Measurements from ENCODE around the gene NPAS3. TPM values are rescaled to one million over a fixed set of nuclear protein-coding genes. Genes with fewer than 3 reads are reported as not detected.

NPAS3 gene
- total and polyA plus RNA-seq, 2 of the 13 experiments (the other 11 are each of a cell fraction or from before 2014, with no cell fraction given), result not detected

DNA sequence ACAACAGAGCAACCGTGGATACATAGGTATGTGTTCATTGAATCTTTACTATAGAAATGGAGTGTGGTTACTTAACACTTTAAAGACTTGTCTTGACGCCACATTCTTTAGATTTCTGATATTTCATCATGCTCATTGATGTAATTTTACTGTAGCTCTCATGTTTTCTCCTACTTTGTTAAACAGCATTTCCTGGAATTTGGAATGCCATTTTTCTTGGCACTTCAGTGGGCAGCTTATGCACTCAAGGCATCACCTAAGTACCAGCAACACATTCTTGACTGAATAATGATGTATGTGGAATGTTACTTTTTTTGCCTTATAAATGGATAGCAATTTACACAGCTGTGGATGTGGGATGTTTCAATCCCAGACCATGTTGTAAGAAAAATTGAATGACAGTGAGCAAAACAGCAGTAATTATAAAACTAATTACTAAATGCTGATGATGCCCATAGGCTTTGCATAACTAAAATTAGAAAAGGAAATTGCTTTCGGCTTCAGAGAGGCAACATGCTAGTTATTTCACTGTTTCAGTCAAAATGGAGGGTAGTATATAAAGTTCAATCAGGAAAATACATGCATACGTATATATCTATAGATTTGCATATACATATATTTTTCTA lies 298.5 kb downstream of the NPAS3 start:
- Histone ChIP-seq H3K4me1 (ENCODE audit: insufficient read depth, low read length) (no peaks in the 10 kb centered on the region), H3K9me3 (ENCODE audit: low read length) (peaks cover 9% of the 10 kb centered on the region; the same call in 1 of the 2 replicates), H3K9ac (ENCODE audit: insufficient read depth, low read depth, low read length) (no peak overlapping the region), H3K27me3 (ENCODE audit: control insufficient read depth in 1 of 2, insufficient read depth in 2 of 2, low read length in 2 of 2) (no peaks in the 10 kb centered on the region), H3K4me3 (replicated peaks in 1 of 3; ENCODE audit: insufficient read depth in 1 of 3, low read depth in 2 of 3, low read length in 3 of 3) (no peak overlapping the region), H3K4me2 (ENCODE audit: low read depth, low read length) (no peak overlapping the region), H3K79me2 (ENCODE audit: insufficient read depth, low read length) (no peaks in the 10 kb centered on the region), H3K36me3 (replicated peaks in 1 of 2; ENCODE audit: control insufficient read depth in 1 of 2, insufficient read depth in 2 of 2, low read length in 2 of 2) (no peaks in the 10 kb centered on the region), H2AFZ (ENCODE audit: low read length) (no peak overlapping the region), H4K20me1 (ENCODE audit: insufficient read depth, low read length) (no peaks in the 10 kb centered on the region), H3K27ac (ENCODE audit: extremely low read length, insufficient read depth, low read length) (no peak overlapping the region)
- intact Hi-C loops (cut with micrococcal nuclease; ENCODE audit: unreplicated experiment), result no loop called here
- CTCF ChIA-PET (ENCODE audit: low intra/inter-chr PET ratio, low total read pairs), result no interaction called here
- POLR2A ChIA-PET, result no interaction called here
- DNase-seq (ENCODE audit: low spot score) (no peak), FAIRE-seq (no peak), ATAC-seq (no peak)
- TF ChIP-seq CEBPB (IDR thresholded peaks at IDR 0.05; ENCODE audit: borderline replicate concordance, low read depth, low read length) (peak; percentile 15; the same call in 1 of the 2 replicates), PITX1 (CRISPR knock-in tag; IDR thresholded peaks at IDR 0.05) (no peak)
- in situ Hi-C loops (cut with HindIII; ENCODE audit: extremely low pct_ligation_motif_present, low pct_unique_long_range_greater_than_20kb), result no loop called here
- BruUV-seq (replicated peaks), result no TSS peak
- 3% methylated on average over 4 of the region's 4 CpGs for WGBS (ENCODE audit: low lambda C conversion rate)

DNA sequence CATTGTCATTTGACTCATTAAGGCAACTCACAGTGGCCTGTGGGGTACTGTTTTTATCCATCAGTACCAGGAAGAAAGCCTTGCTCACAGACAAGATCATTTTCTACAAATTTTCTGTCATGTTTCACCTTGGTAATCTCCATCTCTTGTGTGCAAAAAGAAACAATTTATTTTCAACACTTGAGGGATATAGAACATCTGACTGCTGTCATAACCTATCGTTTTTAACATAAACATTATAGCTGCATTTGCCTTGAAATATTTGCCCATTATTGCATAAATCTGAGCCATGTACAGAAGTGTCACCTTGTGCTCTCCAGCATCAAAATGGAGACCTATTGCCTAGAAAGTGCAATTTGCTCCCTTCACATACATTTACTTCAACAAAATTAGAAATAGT lies 300.8 kb downstream of the NPAS3 start:
- FAIRE-seq (no peak), DNase-seq (ENCODE audit: low spot score) (no peak), ATAC-seq (no peak)
- Histone ChIP-seq H3K9ac (ENCODE audit: insufficient read depth, low read depth, low read length) (no peak overlapping the region), H3K4me1 (ENCODE audit: insufficient read depth, low read length) (no peaks in the 10 kb centered on the region), H2AFZ (ENCODE audit: low read length) (no peak overlapping the region), H3K36me3 (replicated peaks in 1 of 2; ENCODE audit: control insufficient read depth in 1 of 2, insufficient read depth in 2 of 2, low read length in 2 of 2) (no peaks in the 10 kb centered on the region), H3K4me2 (ENCODE audit: low read depth, low read length) (no peak overlapping the region), H3K27me3 (ENCODE audit: control insufficient read depth in 1 of 2, insufficient read depth in 2 of 2, low read length in 2 of 2) (no peaks in the 10 kb centered on the region), H3K9me3 (ENCODE audit: low read length) (peaks cover 17% of the 10 kb centered on the region; the same call in 1 of the 2 replicates), H4K20me1 (ENCODE audit: insufficient read depth, low read length) (no peaks in the 10 kb centered on the region), H3K79me2 (ENCODE audit: insufficient read depth, low read length) (no peaks in the 10 kb centered on the region), H3K27ac (ENCODE audit: extremely low read length, insufficient read depth, low read length) (no peak overlapping the region), H3K4me3 (replicated peaks in 1 of 3; ENCODE audit: insufficient read depth in 1 of 3, low read depth in 2 of 3, low read length in 3 of 3) (no peak overlapping the region)
- in situ Hi-C loops (cut with HindIII; ENCODE audit: extremely low pct_ligation_motif_present, low pct_unique_long_range_greater_than_20kb), result no loop called here
- TF ChIP-seq U2AF1 (optimal IDR thresholded peaks at IDR 0.05; ENCODE audit: low read depth, low read length) (no peak), ZSCAN31 (CRISPR knock-in tag; IDR thresholded peaks at IDR 0.05; ENCODE audit: low read depth) (no peak), BRD4 (CRISPR knock-in tag; IDR thresholded peaks at IDR 0.05) (no peak)
- WGBS (ENCODE audit: low lambda C conversion rate), result 0% methylated on average over 1 of the region's 1 CpG
- intact Hi-C loops (cut with micrococcal nuclease; ENCODE audit: unreplicated experiment), result no loop called here
- POLR2A ChIA-PET, result no interaction called here
- CTCF ChIA-PET (ENCODE audit: low intra/inter-chr PET ratio, low total read pairs), result no interaction called here
- BruUV-seq (replicated peaks), result no TSS peak

Measured in HepG2 (cell line).